Measurements from ENCODE around the gene RABAC1.

- TF ChIP-seq CTCF (IDR thresholded peaks at IDR 0.05; ENCODE audit: insufficient read depth, low read length, poor library complexity, severe bottlenecking): no peak
- TF ChIP-seq EZH2phosphoT487 (conservative IDR thresholded peaks at IDR 0.05; ENCODE audit: low read length): no peak
These were observed 610 bp downstream of the RABAC1 start for GRCh38 chr19:41958367-41959055.
